A549 treated with CORT108297 at 1 μM for 4 hours (cell line): ENCODE data around the gene MIEF2. TPM values are rescaled to one million over a fixed set of nuclear protein-coding genes. Genes with fewer than 3 reads are reported as not detected.

Source experiments
- total RNA-seq: library from RNA; stranded (reverse); fragments of 200-300 nt; extraction: Qiagen RNA extraction; gene quantifications from 5 replicates; pipeline ENCODE4 v1.2.3, GENCODE V29; 2022

The MIEF2 gene, protein sequence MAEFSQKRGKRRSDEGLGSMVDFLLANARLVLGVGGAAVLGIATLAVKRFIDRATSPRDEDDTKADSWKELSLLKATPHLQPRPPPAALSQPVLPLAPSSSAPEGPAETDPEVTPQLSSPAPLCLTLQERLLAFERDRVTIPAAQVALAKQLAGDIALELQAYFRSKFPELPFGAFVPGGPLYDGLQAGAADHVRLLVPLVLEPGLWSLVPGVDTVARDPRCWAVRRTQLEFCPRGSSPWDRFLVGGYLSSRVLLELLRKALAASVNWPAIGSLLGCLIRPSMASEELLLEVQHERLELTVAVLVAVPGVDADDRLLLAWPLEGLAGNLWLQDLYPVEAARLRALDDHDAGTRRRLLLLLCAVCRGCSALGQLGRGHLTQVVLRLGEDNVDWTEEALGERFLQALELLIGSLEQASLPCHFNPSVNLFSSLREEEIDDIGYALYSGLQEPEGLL
- total RNA-seq, result 6.4 to 12.9 TPM (median 10.7 TPM) in 5 replicates

DNA sequence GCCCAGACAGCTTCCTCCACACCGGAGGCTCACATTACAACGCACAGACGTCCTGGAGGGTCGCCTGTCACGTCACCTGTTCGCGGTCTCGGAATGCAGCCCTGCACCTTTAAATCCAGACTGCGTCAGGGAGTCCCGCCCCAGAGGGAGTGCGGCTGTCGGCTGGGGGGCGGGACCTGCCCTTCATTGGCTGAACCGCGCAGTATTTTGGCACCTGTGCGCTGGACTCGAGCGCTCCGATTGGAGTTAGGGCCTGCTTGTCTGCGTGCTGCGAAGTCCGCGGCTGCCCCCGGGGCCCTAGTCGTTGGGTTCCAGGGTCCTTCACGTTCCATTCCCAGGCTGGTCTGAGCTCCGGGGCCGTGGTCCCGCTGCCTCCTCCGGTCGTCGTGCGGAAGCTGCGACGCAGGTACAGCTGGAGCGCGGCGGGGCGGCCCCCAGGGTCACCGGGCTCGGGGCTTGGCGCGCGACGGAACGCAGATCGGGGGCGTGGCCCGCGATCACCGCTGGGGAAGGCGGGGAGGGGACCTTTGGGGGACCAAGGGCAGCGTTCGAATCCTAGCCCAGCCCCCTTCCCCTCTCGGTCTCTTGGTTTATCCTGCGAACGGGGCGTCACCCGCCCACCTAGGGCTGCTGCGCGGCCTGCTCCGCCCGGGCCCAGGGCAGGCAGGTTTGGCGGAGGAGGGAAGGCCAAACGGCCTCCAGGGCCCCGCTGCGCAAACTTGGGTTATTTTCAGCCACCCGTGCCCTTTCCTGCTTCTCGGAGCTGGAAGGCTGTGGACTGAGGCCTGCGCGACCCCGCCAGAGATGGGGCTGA, at the start of gene MIEF2:
Gene MIEF2 (plus strand): TSS at position 331 of the 814 bp plus-strand sequence. CDS start 2,059 bp downstream, outside the sequence.

DNA sequence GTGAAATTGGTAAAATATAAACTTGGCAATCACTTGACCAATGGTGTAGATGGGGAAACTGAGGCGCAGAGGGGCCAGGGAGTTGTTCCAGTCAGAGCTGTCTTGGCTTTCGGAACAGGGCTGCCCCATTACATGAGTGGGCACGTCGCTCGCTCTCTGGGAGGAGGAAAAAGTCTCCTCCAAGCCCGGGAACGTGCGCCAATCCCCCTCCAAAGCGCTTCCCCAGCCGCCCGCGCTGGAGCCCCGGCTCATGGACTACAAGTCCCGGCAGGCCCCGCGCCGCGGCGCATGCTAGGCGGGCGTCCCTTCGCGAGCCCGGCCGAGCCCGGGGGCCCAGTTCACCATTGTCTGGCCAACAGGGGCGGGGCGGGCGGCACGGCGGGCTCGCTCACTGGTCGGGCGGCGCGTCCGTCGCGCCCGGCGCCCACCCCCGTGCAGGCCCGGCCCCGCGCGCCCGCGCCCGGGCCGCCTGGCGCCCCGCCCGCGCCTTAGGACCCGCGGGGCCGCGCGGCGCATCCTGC, 35.3 kb upstream of the MIEF2 start, which contains the start of gene LLGL1:
Gene LLGL1 (plus strand): TSS at position 515 of the 521 bp plus-strand sequence. CDS start 48 bp downstream, outside the sequence.

DNA sequence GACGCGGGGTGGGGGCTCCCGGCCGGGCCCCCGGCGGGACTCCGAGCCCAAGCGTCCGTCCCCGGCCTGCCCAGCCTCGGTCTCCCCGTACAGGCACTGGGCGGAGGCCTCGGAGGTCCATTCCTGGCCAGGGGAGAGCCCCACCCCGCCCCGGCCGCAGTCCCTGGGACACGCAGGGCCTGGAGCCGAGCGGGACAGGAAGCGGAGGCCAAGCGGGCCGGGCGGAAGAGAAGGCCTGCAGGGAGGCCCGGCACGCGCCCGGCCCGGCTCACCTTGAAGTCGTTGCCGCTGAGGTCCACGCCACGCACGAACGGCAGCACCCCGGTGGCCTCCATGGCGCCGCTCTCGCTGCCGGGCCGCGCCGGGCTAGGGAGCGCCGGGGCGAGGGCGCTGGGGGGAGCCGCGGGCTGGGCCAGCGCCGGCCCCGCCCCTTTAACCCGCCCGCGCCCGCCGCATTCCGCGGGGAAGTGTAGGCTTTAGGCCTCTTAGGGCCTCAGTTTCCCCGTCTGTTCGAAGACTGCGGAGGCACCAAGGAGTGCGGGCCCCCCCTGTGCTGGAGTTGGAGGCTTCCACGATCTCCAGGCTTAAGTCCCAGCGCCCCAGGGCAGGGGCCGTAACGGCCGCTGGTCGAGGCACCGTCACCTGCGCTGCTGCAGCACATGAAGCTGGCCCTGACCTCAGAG, 2.0 kb upstream of the MIEF2 start, which contains the start of gene FLII:
Gene FLII (minus strand): TSS at position 383 of the 683 bp plus-strand sequence. CDS start 48 bp downstream, at position 335.

DNA sequence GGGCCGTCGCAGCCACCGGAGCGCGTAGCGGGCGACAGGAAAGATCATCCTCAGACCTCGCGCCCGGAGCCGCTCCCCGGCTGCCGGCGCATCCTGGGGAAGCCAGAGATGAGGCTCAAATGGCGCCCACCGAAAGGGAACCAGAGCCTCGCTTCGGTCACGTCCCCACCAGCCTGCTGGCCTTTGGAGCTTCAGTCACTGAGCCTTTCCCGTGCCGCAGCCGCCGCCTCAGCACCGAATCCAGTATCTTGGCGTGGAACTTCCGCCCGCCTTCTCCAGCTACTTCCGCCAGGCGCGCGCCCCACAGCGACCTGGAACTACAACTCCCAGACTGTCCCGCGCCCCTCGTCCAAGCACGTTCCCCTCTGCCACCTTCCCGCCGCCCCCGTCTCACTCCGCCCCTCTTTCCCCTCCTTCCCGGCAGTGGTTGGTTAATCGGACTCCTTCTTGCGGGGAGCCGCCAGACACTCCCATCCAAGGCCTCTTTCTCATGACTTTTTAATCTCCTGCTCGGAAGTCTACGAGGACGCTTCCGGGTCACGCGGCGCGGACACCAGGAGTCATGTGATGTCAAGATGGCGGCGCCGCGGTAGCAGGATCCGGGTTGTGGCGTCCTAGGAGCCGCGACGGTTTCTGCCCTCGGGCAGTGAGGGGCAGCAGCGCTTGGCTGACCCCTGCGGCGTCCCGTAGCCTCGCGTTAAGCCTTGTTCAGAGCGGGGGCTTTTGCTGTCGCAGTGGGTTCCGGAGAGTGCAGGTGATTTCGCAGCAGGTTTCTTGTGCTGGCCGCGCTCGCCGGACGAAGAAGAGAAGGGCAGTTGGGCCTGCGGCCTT, 54.5 kb downstream of the MIEF2 start, which contains the start of the genes SMCR8 and TOP3A:
Gene SMCR8 (plus strand): TSS at position 563 of the 831 bp plus-strand sequence. CDS start 497 bp downstream, outside the sequence.
Gene TOP3A (minus strand): TSS at position 264 of the 831 bp plus-strand sequence. CDS start 216 bp downstream, at position 48.

Other genes with a start within 250 kb of the MIEF2 start
- gene ATPAF2, start 221.5 kb upstream of the MIEF2 start, total RNA-seq, result 18.2 to 31.7 TPM (median 28.6 TPM) in 5 replicates
- gene GID4, start 221.3 kb upstream of the MIEF2 start, total RNA-seq, result 9.8 to 12.7 TPM (median 11.4 TPM) in 5 replicates
- 47.4 to 59.4 TPM (median 53.7 TPM) in 5 replicates for gene DRG2, start 172.7 kb upstream of the MIEF2 start, total RNA-seq
- gene MYO15A, start 151.9 kb upstream of the MIEF2 start, total RNA-seq, result 0.27 to 0.58 TPM (median 0.35 TPM) in 5 replicates
- gene ALKBH5, start 76.8 kb upstream of the MIEF2 start, total RNA-seq, result 47.5 to 59.1 TPM (median 51.3 TPM) in 5 replicates
- gene LLGL1, start 35.0 kb upstream of the MIEF2 start, total RNA-seq, result 11.9 to 19.7 TPM (median 17.0 TPM) in 5 replicates
- gene FLII, start 1.9 kb upstream of the MIEF2 start, total RNA-seq, result 232 to 268 TPM (median 246 TPM) in 5 replicates
- gene TOP3A, start 54.3 kb downstream of the MIEF2 start, total RNA-seq, result 33.1 to 41.3 TPM (median 36.1 TPM) in 5 replicates
- gene SMCR8, start 54.6 kb downstream of the MIEF2 start, total RNA-seq, result 14.6 to 17.0 TPM (median 16.6 TPM) in 5 replicates
- gene SHMT1, start 102.9 kb downstream of the MIEF2 start, total RNA-seq, result 39.0 to 48.9 TPM (median 45.2 TPM) in 5 replicates
- not detected in 5 replicates for gene EVPLL, start 117.1 kb downstream of the MIEF2 start, total RNA-seq
- gene LGALS9C, start 216.1 kb downstream of the MIEF2 start, total RNA-seq, result 0.03 TPM in 1 of 5 replicates, not detected in the others